Activated CD8-positive, alpha-beta memory T cell treated with anti-CD3 and anti-CD28 coated beads for 24 hours (primary cell): ENCODE results near the gene OOSP4A.
"Not testable (repeated sequence)": the region's sequence is repeated elsewhere in the genome, so short reads cannot be mapped to it uniquely, and the experiment has no call there.

Experiments used
- DNase-seq: peaks from one replicate; pipeline ENCODE4 v3.0.0-alpha.2; 2020

OOSP4A gene

GRCh38 chr11:59981106-59981770 is 17.4 kb downstream of the OOSP4A start:
- no peak for DNase-seq

DNA sequence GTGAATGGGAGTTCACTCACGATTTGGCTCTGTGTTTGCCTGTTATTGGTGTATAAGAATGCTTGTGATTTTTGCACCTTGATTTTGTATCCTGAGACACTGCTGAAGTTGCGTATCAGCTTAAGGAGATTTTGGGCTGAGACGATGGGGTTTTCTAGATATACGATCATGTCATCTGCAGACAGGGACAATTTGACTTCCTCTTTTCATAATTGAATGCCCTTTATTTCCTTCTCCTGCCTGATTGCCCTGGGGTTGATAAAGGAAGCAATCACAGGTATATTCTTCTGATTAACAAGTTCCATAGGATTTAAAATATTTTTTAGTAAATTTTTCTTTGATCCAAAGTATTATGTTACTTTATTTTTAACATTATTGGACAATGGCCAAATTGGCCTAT is 18.2 kb downstream of the OOSP4A start:
- DNase-seq, result not testable (repeated sequence)

GRCh38 chr11:59983212-59983611 is 19.4 kb downstream of the OOSP4A start:
- DNase-seq, result no peak

DNA sequence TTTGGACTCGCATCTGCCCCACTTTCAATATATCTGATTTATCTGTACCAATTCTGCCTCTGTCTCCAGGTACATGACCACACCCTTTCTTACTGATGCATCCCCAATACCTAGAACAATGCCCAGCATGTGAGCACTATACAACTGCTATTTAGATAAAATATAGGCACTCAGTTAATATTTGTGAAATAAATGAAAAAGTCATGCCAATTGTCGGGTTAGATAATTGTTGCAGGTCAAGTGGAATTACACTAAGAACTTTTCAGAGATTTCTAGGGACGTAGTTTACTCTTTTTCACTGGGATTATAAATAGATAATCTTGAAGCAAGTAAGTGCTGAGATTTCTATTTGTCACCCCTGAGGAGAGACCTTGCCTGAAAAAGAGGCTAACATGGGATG is 20.5 kb downstream of the OOSP4A start:
- DNase-seq, result no peak

DNA sequence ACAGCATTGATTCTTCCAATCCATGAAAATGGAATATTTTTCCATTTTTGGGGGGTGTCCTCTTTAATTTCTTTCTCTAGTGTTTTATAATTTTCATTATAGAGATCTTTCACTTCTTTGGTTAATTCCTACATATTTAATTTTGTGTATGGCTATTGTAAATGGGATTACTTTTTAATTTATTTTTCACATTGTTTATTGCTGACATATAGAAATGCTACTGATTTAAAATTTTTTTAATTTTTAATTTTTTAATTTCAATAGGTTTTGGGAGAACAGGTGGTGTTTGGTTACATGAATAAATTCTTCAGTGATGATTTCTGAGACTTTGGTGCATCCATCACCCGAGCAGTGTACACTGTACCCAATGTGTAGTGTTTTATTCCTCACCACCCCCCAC is 26.6 kb downstream of the OOSP4A start:
- no peak for DNase-seq

DNA sequence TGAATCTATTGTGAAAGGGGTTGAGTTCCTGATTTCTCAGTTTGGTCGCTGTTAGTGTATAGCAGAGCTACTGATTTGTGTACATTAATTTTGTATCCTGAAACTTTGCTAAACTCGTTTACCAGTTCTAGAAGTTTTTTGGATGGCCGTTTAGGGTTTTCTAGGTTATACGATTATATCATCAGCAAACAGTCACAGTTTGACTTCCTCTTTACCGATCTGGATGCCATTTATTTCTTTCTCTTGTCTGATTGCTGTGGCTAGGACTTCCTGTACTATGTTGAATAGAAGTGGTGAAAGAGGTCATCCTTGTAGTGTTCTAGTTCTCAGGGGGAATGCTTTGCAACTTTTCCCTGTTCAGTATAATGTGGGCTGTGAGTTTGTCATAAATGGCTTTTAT is 28.6 kb downstream of the OOSP4A start:
- no peak for DNase-seq

GRCh38 chr11:59997800-59998199 is 34.0 kb downstream of the OOSP4A start:
- no peak for DNase-seq

GRCh38 chr11:59999691-60000090 is 35.9 kb downstream of the OOSP4A start:
- no peak for DNase-seq

DNA sequence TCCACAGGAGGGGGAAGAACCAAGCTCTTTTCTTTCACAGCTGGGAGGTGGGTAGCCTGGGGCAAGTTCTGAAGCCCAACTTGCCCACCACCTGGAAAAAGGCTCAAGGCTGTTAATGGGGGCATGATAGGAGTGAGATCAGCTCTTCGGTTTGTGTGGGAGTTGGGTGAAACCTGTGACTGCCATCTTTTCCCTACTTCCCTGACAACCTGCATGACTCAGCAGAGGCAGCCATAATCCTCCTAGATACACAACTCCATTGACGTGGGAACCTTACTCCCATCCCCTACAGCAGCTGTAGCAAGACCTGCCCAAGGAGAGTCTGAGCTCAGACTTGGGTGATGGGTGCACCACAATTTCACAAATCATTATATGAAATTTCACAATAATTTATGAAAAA is 39.9 kb downstream of the OOSP4A start:
- DNase-seq, result no peak

GRCh38 chr11:60005360-60005759 is 41.5 kb downstream of the OOSP4A start:
- DNase-seq, result no peak

DNA sequence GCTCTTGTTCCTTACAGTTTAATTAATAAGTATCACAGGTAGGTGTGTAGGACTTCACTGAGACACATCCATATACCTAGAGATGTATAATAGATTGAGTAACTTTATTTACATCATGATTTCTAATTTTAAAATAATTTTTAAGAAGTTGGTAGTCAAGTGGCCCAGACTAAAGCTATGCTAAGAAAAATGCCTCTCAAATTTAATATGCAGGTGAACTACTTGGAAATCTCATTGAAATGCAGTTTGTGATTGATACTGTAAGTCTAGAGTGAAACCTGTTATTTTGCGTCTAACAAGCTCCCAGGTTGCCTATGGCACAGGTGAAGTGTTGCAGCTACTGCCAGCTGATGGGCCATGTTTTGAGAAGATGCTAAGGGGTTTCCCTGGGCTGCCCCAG is 53.0 kb downstream of the OOSP4A start, which contains the start of gene OOSP4B:
Gene OOSP4B (plus strand): TSS at position 301 of the 400 bp plus-strand sequence.
- DNase-seq, result no peak

DNA sequence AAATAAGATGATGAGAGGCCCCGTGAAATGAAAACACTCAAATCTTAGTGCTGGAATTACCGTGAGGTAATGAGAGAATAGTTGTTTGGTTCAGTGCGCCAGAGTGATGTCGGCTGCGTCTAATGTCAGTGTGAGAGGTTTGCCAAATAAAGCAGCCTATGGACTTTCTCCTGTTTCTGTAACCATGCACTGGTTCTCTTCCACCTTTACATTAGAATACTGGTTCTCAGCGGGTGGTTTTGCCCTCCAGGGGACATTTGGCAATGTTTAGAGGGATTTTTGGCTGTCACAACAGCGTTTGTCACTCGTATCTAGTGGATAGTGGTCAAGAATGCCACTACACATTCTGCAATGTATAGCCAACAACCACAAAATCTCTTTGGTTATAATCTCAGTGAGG is 54.2 kb downstream of the OOSP4A start:
- DNase-seq, result no peak
